Fibroblast of villous mesenchyme (primary cell): Measurements from ENCODE around the gene MCTP1. TPM values are rescaled to one million over a fixed set of nuclear protein-coding genes. Genes with fewer than 3 reads are reported as not detected.

Experiments used
- DNase-seq: peaks from one replicate; pipeline ENCODE4 v3.0.0-alpha.2; 2010; ENCODE audit warnings: low read depth
- H3K4me3 ChIP-seq: 2 replicates; pipeline ENCODE4 v1.5.1; 2011; ENCODE audit warnings: low read depth, mild to moderate bottlenecking, low read length
- total RNA-seq: library from RNA; depleted of rRNA; stranded (reverse); fragments of >200 nt; gene quantifications from 2 replicates; pipeline ENCODE4 v1.2.3, GENCODE V29; 2012
- TF ChIP-seq, protein P1 (sequence below): IDR thresholded peaks from 2 replicates; pipeline ENCODE4 v1.5.1; 2012; ENCODE audit warnings: low read depth, mild to moderate bottlenecking, low read length; ENCODE audit not compliant: insufficient read depth

The MCTP1 gene
- total RNA-seq, 1 donor = 14.7 TPM

DNA sequence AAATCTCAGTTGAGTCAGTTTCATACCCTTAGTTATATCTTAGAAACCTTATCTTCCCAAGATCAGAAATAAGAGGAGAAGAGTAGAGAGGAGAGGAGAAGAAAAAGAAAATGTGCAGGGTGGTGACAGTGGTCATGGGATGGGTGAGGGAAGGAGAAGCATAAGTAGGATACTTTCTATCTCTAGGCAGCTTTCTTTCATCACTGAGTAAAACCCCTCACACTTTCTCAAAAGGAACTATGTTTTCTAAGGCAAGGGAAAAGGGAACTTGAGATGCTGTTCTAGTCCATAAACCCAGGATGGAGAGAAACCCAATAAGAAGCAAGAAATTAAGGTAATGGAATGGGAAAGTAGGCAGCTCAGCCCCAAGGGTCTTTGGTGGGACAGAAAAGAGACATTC is 225.3 kb downstream of the MCTP1 start:
- TF ChIP-seq, protein P1, sequence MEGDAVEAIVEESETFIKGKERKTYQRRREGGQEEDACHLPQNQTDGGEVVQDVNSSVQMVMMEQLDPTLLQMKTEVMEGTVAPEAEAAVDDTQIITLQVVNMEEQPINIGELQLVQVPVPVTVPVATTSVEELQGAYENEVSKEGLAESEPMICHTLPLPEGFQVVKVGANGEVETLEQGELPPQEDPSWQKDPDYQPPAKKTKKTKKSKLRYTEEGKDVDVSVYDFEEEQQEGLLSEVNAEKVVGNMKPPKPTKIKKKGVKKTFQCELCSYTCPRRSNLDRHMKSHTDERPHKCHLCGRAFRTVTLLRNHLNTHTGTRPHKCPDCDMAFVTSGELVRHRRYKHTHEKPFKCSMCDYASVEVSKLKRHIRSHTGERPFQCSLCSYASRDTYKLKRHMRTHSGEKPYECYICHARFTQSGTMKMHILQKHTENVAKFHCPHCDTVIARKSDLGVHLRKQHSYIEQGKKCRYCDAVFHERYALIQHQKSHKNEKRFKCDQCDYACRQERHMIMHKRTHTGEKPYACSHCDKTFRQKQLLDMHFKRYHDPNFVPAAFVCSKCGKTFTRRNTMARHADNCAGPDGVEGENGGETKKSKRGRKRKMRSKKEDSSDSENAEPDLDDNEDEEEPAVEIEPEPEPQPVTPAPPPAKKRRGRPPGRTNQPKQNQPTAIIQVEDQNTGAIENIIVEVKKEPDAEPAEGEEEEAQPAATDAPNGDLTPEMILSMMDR = no peak
- DNase-seq = no peak
- no peak overlapping the region for H3K4me3 ChIP-seq

DNA sequence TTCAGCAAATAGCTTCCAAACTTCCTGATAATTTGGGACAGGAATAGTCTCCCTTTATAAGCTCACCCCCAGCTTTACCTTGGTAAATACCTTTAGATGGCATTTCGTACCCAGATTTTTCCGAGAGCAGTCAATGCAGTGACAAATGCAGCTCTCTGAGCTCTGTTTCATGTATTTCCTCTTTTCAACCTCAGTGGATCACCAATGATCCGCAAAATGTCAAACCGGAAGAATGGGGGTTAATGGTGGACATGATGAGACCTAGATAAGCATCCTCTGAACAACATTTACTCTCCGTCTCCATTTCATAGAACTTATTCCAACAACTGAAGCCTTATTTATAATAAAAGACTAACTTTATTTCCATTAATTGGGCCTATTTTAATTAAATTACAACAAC is 227.3 kb downstream of the MCTP1 start:
- DNase-seq = no peak
- TF ChIP-seq, protein P1 = no peak
- H3K4me3 ChIP-seq = no peak overlapping the region

DNA sequence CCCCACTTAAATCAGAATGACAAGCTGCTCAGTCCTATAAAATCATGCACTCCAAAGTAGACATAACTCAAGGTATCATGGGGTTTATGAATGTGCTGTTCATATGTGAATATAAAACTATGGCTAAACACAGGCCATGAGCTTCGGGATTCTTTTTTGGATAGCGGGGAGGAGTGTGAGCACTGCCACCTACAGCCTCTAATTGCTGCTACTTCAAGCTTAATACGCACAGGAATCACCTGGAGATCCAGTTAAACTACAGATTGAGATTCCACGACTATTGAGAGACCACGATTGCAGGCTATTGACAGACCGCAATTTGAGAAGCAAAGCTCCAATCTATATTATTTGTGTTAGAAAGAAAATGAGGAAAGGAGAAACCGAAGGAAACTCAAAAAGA is 231.6 kb downstream of the MCTP1 start:
- DNase-seq = no peak
- TF ChIP-seq, protein P1 = no peak

GRCh38 chr5:95050708-95051107 is 234.2 kb downstream of the MCTP1 start:
- no peak for DNase-seq
- TF ChIP-seq, protein P1 = no peak
- no peak overlapping the region for H3K4me3 ChIP-seq

More for the DNA sequence above, 231.6 kb downstream of the MCTP1 start:
- no peak overlapping the region for H3K4me3 ChIP-seq

DNA sequence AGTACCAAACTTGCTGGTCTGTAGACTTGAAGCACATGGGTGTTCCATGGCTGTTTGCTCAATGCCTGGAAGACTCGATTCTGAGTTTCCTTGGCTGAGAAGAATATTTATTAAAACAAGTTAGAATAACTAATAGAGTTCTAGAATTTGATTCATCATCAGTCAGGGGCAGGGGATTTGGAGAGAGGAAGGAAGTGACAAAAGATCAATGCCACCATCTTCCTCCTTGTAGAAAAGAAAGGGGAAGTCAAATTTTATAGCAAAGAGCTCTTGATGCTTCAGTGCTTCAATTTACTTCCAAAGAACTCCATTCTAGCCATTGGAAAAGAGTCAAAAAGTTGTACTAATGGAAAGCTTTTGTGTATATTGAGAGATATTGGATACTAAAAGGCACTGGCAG is 236.3 kb downstream of the MCTP1 start:
- H3K4me3 ChIP-seq = no peak overlapping the region
- no peak for DNase-seq
- TF ChIP-seq, protein P1 = no peak

DNA sequence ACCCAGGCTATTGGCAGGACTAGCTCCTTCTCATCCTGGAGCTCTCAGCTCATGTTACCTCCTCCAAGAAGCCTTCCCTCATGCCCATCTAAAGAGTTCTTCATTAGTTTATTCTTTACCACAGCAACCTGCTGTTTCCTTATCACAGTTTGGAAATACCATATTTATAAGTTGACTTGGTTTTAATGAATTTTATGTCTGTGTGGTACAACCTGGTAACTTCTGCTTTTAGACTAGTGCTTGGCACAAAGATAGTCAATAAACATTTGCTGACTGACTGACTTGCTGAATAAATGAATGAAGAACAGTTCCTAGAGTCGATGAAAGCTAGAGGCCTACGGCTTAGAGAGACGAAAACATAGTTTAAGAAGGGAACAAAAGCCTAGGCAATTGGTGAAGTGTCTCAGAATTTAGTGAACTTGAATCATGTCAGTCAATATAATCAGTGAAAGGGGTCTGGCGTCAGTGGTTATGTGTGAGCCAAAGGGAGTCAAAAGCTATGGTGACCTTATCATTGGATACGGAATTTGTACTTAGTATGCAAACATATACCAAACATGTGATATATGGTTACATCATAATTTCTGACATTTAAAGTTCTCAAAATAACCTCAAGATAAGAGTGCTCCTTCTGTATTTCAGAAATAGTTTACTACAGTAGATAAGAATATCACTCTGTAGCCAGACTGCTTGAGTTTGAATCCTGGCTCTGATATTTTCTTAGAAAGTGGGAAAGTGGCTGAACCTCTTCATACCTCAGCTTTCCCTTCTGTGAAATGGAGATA is 239.5 kb downstream of the MCTP1 start:
- TF ChIP-seq, protein P1 = no peak
- no peak overlapping the region for H3K4me3 ChIP-seq
- no peak for DNase-seq

GRCh38 chr5:95044096-95044495 is 240.8 kb downstream of the MCTP1 start:
- no peak for DNase-seq
- no peak overlapping the region for H3K4me3 ChIP-seq
- TF ChIP-seq, protein P1 = no peak
